HPDE6-E6E7 (cell line): ENCODE data around the gene SPPL3.
A peak's percentile ranks its signal among the peaks of the same experiment; 100 is the strongest.

Experiments
- DNase-seq: peaks from one replicate; pipeline ENCODE4 v3.0.0; 2011; ENCODE audit warnings: missing footprints; ENCODE audit errors: extremely low spot score

SPPL3 gene

GRCh38 chr12:120874547-120875245 lies 29.5 kb downstream of the SPPL3 start:
- no peak for DNase-seq

GRCh38 chr12:120873226-120873625 lies 30.9 kb downstream of the SPPL3 start:
- no peak for DNase-seq

GRCh38 chr12:120872487-120872886 lies 31.7 kb downstream of the SPPL3 start:
- no peak for DNase-seq

- no peak for DNase-seq
Observed at GRCh38 chr12:120870415-120870814, 33.7 kb downstream of the SPPL3 start.

GRCh38 chr12:120869376-120869775 lies 34.8 kb downstream of the SPPL3 start:
- DNase-seq, result no peak

- no peak for DNase-seq
Observed at GRCh38 chr12:120866108-120866507, 38.0 kb downstream of the SPPL3 start.

GRCh38 chr12:120865098-120865497 lies 39.1 kb downstream of the SPPL3 start:
- no peak for DNase-seq

- DNase-seq, result no peak
Observed at GRCh38 chr12:120862664-120863063, 41.5 kb downstream of the SPPL3 start.

- DNase-seq, result no peak
Observed at GRCh38 chr12:120861074-120861795, 42.9 kb downstream of the SPPL3 start.

- DNase-seq, result no peak
Observed at GRCh38 chr12:120858306-120859088, 45.7 kb downstream of the SPPL3 start.

GRCh38 chr12:120856980-120857379 lies 47.2 kb downstream of the SPPL3 start:
- no peak for DNase-seq

- DNase-seq, result no peak
Observed at GRCh38 chr12:120855823-120856588, 48.2 kb downstream of the SPPL3 start.

- DNase-seq, result no peak
Observed at GRCh38 chr12:120854804-120855203, 49.4 kb downstream of the SPPL3 start.

GRCh38 chr12:120853188-120853587 lies 51.0 kb downstream of the SPPL3 start:
- no peak for DNase-seq

- no peak for DNase-seq
Observed at GRCh38 chr12:120851944-120852343, 52.2 kb downstream of the SPPL3 start.

- no peak for DNase-seq
Observed at GRCh38 chr12:120851444-120851843, 52.7 kb downstream of the SPPL3 start.

GRCh38 chr12:120849765-120850164 lies 54.4 kb downstream of the SPPL3 start:
- DNase-seq, result peak; percentile 70

GRCh38 chr12:120847814-120848213 lies 56.3 kb downstream of the SPPL3 start:
- DNase-seq, result no peak

GRCh38 chr12:120847392-120847791 lies 56.8 kb downstream of the SPPL3 start:
- DNase-seq, result no peak

GRCh38 chr12:120846721-120847120 lies 57.4 kb downstream of the SPPL3 start:
- no peak for DNase-seq

GRCh38 chr12:120845696-120846095 lies 58.5 kb downstream of the SPPL3 start:
- DNase-seq, result no peak
